ENCODE measurements around the gene TTI1.
"Not testable (repeated sequence)": the region's sequence is repeated elsewhere in the genome, so short reads cannot be mapped to it uniquely, and the experiment has no call there.

Gene TTI1

GRCh38 chr20:38023181-38024001 lies 9.9 kb downstream of the TTI1 start:
- H3K4me3 ChIP-seq (ENCODE audit: low read length): no peak overlapping the region
- H3K9ac ChIP-seq (ENCODE audit: low read length): no peak overlapping the region

DNA sequence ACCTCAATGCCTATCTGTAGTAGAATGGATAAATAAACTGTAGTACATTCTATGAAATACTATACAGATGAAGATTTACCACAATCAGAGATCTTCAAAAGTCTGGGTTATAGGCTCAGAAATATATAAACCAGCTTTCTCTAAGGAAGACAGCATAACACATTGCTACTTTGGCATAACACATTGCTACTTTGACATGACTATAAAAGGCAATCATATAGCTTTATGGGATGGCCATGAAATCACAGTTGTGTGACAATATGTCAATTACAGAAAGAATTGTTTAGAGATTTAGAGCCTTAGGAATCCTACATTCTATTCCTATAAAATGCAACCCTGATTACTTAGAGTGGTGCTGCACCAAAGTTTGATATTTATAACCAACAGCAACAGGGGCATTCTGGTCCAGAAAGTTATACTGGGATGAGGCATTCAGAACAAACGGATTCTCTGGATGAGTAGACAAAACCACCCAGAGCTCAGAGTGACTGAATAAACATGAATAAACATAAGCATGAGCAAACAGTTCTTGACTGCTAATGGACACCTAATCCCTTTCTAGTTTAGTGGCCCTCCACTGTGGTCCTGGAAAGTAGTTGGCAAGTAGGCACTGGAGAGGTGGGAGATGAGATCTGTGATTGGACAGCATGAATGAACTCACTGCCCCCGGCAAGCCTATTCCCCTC lies 12.0 kb downstream of the TTI1 start:
- Histone ChIP-seq H3K4me3 (ENCODE audit: low read length) (no peak overlapping the region), H3K36me3 (ENCODE audit: control insufficient read depth, insufficient read depth, low read length) (no peaks in the 10 kb centered on the region), H3K27me3 (ENCODE audit: control insufficient read depth, insufficient read depth, low read length) (no peaks in the 10 kb centered on the region), H3K4me1 (ENCODE audit: control insufficient read depth, insufficient read depth, low read length) (no peaks in the 10 kb centered on the region), H3K9ac (ENCODE audit: low read length) (no peak overlapping the region), H3K9me3 (ENCODE audit: control insufficient read depth, low read length) (no peaks in the 10 kb centered on the region)

More at GRCh38 chr20:38023181-38024001, 9.9 kb downstream of the TTI1 start:
- no peaks in the 10 kb centered on the region for H3K4me1 ChIP-seq (ENCODE audit: control insufficient read depth, insufficient read depth, low read length)
- no peaks in the 10 kb centered on the region for H3K36me3 ChIP-seq (ENCODE audit: control insufficient read depth, insufficient read depth, low read length)
- H3K27me3 ChIP-seq (ENCODE audit: control insufficient read depth, insufficient read depth, low read length): no peaks in the 10 kb centered on the region
- H3K9me3 ChIP-seq (ENCODE audit: control insufficient read depth, low read length): no peaks in the 10 kb centered on the region

DNA sequence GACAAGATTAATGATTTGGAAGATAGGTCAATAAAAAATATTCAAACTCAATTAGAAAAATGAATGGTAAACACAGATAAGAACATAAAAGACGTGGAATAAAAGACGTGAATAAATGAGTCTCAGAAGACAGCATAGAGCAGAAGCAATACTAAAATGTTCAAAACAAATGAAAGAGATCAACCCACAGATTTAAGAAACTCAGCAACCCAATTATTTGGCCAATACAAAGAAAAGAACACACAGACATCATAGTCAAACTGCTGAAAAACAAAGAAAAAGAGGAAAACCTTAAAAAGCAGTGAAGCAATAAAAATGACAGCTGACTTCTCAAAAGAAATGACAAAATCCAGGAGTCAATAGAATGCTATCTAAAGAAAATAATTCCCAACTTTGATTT lies 14.9 kb downstream of the TTI1 start:
- Histone ChIP-seq H3K27me3 (ENCODE audit: control insufficient read depth, insufficient read depth, low read length) (no peaks in the 10 kb centered on the region), H3K9ac (ENCODE audit: low read length) (no peak overlapping the region), H3K4me1 (ENCODE audit: control insufficient read depth, insufficient read depth, low read length) (no peaks in the 10 kb centered on the region), H3K9me3 (ENCODE audit: control insufficient read depth, low read length) (no peaks in the 10 kb centered on the region), H3K4me3 (ENCODE audit: low read length) (no peak overlapping the region), H3K36me3 (ENCODE audit: control insufficient read depth, insufficient read depth, low read length) (no peaks in the 10 kb centered on the region)

- no peaks in the 10 kb centered on the region for H3K4me1 ChIP-seq (ENCODE audit: control insufficient read depth, insufficient read depth, low read length)
- H3K4me3 ChIP-seq (ENCODE audit: low read length): no peak overlapping the region
- H3K9me3 ChIP-seq (ENCODE audit: control insufficient read depth, low read length): no peaks in the 10 kb centered on the region
- no peak overlapping the region for H3K9ac ChIP-seq (ENCODE audit: low read length)
- H3K27me3 ChIP-seq (ENCODE audit: control insufficient read depth, insufficient read depth, low read length): no peaks in the 10 kb centered on the region
- H3K36me3 ChIP-seq (ENCODE audit: control insufficient read depth, insufficient read depth, low read length): no peaks in the 10 kb centered on the region
These were observed 15.3 kb downstream of the TTI1 start for GRCh38 chr20:38017959-38018358.

DNA sequence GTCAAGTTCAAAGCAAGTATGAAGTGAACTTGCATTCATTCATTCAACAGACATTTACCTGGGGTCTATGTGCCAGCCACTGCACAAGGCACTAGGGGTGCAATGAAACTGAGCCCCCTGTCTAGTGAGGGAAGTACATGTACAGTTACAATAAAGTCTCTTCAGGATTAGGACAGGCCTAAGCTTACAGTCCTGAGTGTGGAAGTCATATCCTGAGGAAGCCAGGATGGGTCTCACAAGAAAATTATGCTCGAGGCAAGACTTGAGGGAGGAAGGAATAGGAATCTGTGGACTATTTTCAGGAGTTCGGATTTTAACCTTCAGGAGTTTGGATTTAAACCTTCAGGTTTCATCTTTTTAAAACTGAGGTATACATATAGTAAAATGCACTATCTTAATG lies 19.4 kb downstream of the TTI1 start:
- Histone ChIP-seq H3K27me3 (ENCODE audit: control insufficient read depth, insufficient read depth, low read length) (no peaks in the 10 kb centered on the region), H3K36me3 (ENCODE audit: control insufficient read depth, insufficient read depth, low read length) (no peaks in the 10 kb centered on the region), H3K4me1 (ENCODE audit: control insufficient read depth, insufficient read depth, low read length) (no peaks in the 10 kb centered on the region), H3K9me3 (ENCODE audit: control insufficient read depth, low read length) (no peaks in the 10 kb centered on the region), H3K9ac (ENCODE audit: low read length) (no peak overlapping the region), H3K4me3 (ENCODE audit: low read length) (no peak overlapping the region)

GRCh38 chr20:38012332-38012731 lies 20.9 kb downstream of the TTI1 start:
- no peaks in the 10 kb centered on the region for H3K4me1 ChIP-seq (ENCODE audit: control insufficient read depth, insufficient read depth, low read length)
- no peak overlapping the region for H3K4me3 ChIP-seq (ENCODE audit: low read length)
- no peaks in the 10 kb centered on the region for H3K9me3 ChIP-seq (ENCODE audit: control insufficient read depth, low read length)
- H3K27me3 ChIP-seq (ENCODE audit: control insufficient read depth, insufficient read depth, low read length): no peaks in the 10 kb centered on the region
- H3K9ac ChIP-seq (ENCODE audit: low read length): no peak overlapping the region
- H3K36me3 ChIP-seq (ENCODE audit: control insufficient read depth, insufficient read depth, low read length): no peaks in the 10 kb centered on the region

DNA sequence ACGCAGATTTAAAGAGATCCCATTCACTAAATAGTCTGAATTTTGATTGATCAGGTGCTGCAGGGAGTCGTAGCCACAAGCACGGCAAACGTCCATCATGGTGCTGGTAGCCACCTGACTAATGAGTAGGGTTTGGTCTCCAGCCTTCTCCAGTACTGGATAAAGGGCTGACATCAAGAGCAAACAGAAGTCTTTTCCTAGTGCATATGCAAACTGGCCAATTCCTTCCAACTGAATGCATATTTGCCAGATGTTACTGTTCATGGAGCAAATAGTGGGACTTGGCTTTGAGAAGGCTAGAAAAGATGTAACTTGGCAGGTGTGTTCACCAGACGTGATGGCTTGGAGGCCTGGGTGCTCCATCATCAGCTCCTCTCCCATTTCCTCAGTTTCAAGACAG lies 21.6 kb downstream of the TTI1 start:
- Histone ChIP-seq H3K4me3 (ENCODE audit: low read length) (no peak overlapping the region), H3K36me3 (ENCODE audit: control insufficient read depth, insufficient read depth, low read length) (no peaks in the 10 kb centered on the region), H3K9ac (ENCODE audit: low read length) (no peak overlapping the region), H3K9me3 (ENCODE audit: control insufficient read depth, low read length) (no peaks in the 10 kb centered on the region), H3K27me3 (ENCODE audit: control insufficient read depth, insufficient read depth, low read length) (no peaks in the 10 kb centered on the region), H3K4me1 (ENCODE audit: control insufficient read depth, insufficient read depth, low read length) (no peaks in the 10 kb centered on the region)

- H3K36me3 ChIP-seq (ENCODE audit: control insufficient read depth, insufficient read depth, low read length); H3K27me3 ChIP-seq (ENCODE audit: control insufficient read depth, insufficient read depth, low read length); H3K4me1 ChIP-seq (ENCODE audit: control insufficient read depth, insufficient read depth, low read length); H3K4me3 ChIP-seq (ENCODE audit: low read length); H3K9me3 ChIP-seq (ENCODE audit: control insufficient read depth, low read length); H3K9ac ChIP-seq (ENCODE audit: low read length): not testable (repeated sequence)
These were observed 23.8 kb downstream of the TTI1 start for GRCh38 chr20:38009416-38009815.

DNA sequence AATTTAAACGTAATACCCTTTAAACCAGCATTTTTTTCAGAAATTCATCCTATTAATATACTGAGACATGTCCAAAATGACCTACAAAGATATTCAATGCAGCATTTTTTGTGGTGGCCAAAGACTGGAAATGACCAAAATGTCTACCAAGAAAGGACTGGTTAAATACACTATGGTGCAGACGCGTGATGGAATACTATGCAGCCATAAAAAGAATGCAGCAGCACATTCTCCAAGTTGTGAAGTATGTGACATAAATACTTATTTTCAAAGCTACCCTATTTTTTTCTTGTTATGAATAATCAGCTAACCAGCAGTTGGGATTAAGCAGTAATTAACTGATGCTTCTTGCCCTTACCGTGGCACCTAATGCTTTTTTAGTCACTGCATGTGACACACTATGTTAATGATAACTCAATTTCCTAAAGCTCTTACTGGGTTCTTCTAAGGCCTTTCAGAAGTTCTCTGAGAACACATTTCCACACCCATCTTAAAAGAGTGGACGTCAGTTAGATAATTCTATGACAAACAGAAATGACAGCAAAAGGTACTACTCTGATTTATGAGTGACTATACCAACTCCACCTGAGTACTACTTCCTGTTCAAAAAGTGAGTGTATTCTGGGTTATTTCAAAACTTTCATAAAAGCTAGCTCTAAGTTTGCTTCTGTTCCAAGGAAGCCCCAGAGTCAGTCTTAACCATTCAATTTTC lies 24.9 kb downstream of the TTI1 start:
- Histone ChIP-seq H3K4me3 (ENCODE audit: low read length) (no peak overlapping the region), H3K9ac (ENCODE audit: low read length) (no peak overlapping the region), H3K36me3 (ENCODE audit: control insufficient read depth, insufficient read depth, low read length) (no peaks in the 10 kb centered on the region), H3K27me3 (ENCODE audit: control insufficient read depth, insufficient read depth, low read length) (no peaks in the 10 kb centered on the region), H3K4me1 (ENCODE audit: control insufficient read depth, insufficient read depth, low read length) (no peaks in the 10 kb centered on the region), H3K9me3 (ENCODE audit: control insufficient read depth, low read length) (no peaks in the 10 kb centered on the region)

- no peaks in the 10 kb centered on the region for H3K27me3 ChIP-seq (ENCODE audit: control insufficient read depth, insufficient read depth, low read length)
- H3K4me3 ChIP-seq (ENCODE audit: low read length): no peak overlapping the region
- H3K9ac ChIP-seq (ENCODE audit: low read length): no peak overlapping the region
- H3K9me3 ChIP-seq (ENCODE audit: control insufficient read depth, low read length): no peaks in the 10 kb centered on the region
- peaks cover under 1% of the 10 kb centered on the region for H3K36me3 ChIP-seq (ENCODE audit: control insufficient read depth, insufficient read depth, low read length)
- no peaks in the 10 kb centered on the region for H3K4me1 ChIP-seq (ENCODE audit: control insufficient read depth, insufficient read depth, low read length)
These were observed 25.7 kb downstream of the TTI1 start for GRCh38 chr20:38007526-38007925.

DNA sequence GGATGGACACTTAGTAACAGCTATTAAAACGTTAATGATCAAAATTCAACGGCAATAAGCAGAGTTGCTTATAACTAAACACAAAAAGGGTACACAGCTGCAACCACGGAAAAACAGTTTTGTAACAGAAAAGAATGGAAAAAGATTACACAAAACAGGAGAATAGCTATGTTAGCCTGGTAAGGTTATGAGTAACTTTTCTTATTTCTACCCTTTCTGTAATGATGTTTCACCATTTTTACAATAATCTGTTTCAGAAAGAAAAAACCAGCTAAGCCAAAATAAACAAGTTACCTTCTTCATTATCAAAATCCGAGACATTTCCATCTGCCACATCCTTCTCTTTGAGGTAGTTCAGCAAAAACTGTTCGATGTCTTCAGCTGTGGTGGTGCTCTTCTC lies 27.4 kb downstream of the TTI1 start:
- H3K9ac ChIP-seq (ENCODE audit: low read length): no peak overlapping the region
- no peaks in the 10 kb centered on the region for H3K4me1 ChIP-seq (ENCODE audit: control insufficient read depth, insufficient read depth, low read length)
- H3K9me3 ChIP-seq (ENCODE audit: control insufficient read depth, low read length): no peaks in the 10 kb centered on the region
- H3K36me3 ChIP-seq (ENCODE audit: control insufficient read depth, insufficient read depth, low read length): peaks cover 5% of the 10 kb centered on the region
- no peaks in the 10 kb centered on the region for H3K27me3 ChIP-seq (ENCODE audit: control insufficient read depth, insufficient read depth, low read length)
- H3K4me3 ChIP-seq (ENCODE audit: low read length): no peak overlapping the region

DNA sequence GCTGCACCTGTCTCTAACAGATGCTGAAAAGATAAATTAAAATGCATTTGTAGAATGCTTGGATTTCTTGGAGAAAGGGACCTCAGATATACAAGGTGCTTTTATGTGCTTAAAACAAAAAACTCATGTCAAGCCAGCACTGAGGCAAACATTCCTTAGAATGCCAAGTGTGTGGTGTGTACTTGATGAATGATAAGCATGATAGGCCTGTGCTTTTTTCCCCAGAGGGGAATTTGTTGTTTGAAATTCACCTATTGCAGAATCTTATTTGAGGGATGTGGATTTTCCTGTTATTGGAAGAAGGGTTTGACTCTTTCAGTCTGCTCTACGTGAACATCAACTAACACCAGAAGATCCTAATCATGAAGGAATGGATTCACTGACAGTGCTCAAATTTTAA lies 28.8 kb downstream of the TTI1 start:
- Histone ChIP-seq H3K9ac (ENCODE audit: low read length) (no peak overlapping the region), H3K9me3 (ENCODE audit: control insufficient read depth, low read length) (no peaks in the 10 kb centered on the region), H3K4me3 (ENCODE audit: low read length) (no peak overlapping the region), H3K4me1 (ENCODE audit: control insufficient read depth, insufficient read depth, low read length) (no peaks in the 10 kb centered on the region), H3K36me3 (ENCODE audit: control insufficient read depth, insufficient read depth, low read length) (peaks cover 5% of the 10 kb centered on the region), H3K27me3 (ENCODE audit: control insufficient read depth, insufficient read depth, low read length) (no peaks in the 10 kb centered on the region)

Data from mucosa of stomach (tissue), 1 donor.